HUES48 (cell line): ENCODE data around the gene FCHSD2.
"Not testable (repeated sequence)": the region's sequence is repeated elsewhere in the genome, so short reads cannot be mapped to it uniquely, and the experiment has no call there.

Source experiments
- H3K27ac ChIP-seq: one replicate; pipeline ENCODE4 v1.7.0; 2013; ENCODE audit warnings: low read depth, low read length, inconsistent platforms
- H3K27me3 ChIP-seq: 2 replicates; pipeline ENCODE4 v1.6.1; 2013; ENCODE audit warnings: mild to moderate bottlenecking, low read length; ENCODE audit not compliant: control insufficient read depth, insufficient read depth
- H3K36me3 ChIP-seq: 2 replicates; pipeline ENCODE4 v1.6.1; 2013; ENCODE audit warnings: low read length; ENCODE audit not compliant: control insufficient read depth, insufficient read depth
- H3K4me1 ChIP-seq: 2 replicates; pipeline ENCODE4 v1.6.1; 2013; ENCODE audit warnings: mild to moderate bottlenecking, low read length; ENCODE audit not compliant: control insufficient read depth, insufficient read depth
- H3K4me3 ChIP-seq: 2 replicates; pipeline ENCODE4 v1.5.1; 2013; ENCODE audit warnings: mild to moderate bottlenecking, low read depth, low read length
- H3K9ac ChIP-seq: 2 replicates; pipeline ENCODE4 v1.6.1; 2013; ENCODE audit warnings: mild to moderate bottlenecking, low read depth, low read length, moderate library complexity
- H3K9me3 ChIP-seq: 2 replicates; pipeline ENCODE4 v1.6.1; 2013; ENCODE audit warnings: low read length; ENCODE audit not compliant: control insufficient read depth, insufficient read depth

Gene FCHSD2

GRCh38 chr11:73085189-73085875 is 56.8 kb downstream of the FCHSD2 start:
- H3K9ac ChIP-seq = no peak overlapping the region
- no peak overlapping the region for H3K4me3 ChIP-seq
- H3K27me3 ChIP-seq = no peaks in the 10 kb centered on the region
- H3K27ac ChIP-seq = no peak overlapping the region
- H3K9me3 ChIP-seq = no peaks in the 10 kb centered on the region
- no peaks in the 10 kb centered on the region for H3K4me1 ChIP-seq
- no peaks in the 10 kb centered on the region for H3K36me3 ChIP-seq

- H3K27ac ChIP-seq = no peak overlapping the region
- no peaks in the 10 kb centered on the region for H3K36me3 ChIP-seq
- no peak overlapping the region for H3K9ac ChIP-seq
- 0 out of 2 replicates have a peak, but pooled peaks cover 7% of the 10 kb centered on the region for H3K9me3 ChIP-seq
- no peak overlapping the region for H3K4me3 ChIP-seq
- H3K4me1 ChIP-seq = no peaks in the 10 kb centered on the region
- no peaks in the 10 kb centered on the region for H3K27me3 ChIP-seq
These were observed 63.5 kb downstream of the FCHSD2 start for GRCh38 chr11:73078631-73079030.

DNA sequence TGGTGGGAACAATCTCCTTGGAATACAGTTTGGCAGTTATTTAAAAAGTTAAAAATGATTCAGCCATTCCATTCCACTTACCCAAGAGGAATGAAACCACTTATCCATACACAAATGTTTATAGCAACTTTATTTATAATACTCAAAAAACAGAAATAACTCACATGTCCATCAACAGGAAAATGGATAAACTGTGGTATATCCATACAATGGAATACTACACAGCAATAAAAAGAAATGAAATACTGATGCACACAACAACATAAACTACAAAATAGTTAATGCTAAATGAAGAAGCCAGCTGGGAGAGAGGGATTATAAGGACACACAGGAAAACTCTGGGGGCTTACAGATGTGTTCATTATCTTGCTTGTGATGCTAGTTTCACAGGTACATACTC is 64.7 kb downstream of the FCHSD2 start:
- Histone ChIP-seq H3K36me3 (no peaks in the 10 kb centered on the region), H3K4me3 (no peak overlapping the region), H3K27ac (no peak overlapping the region), H3K9me3 (0 out of 2 replicates have a peak, but pooled peaks cover 7% of the 10 kb centered on the region), H3K4me1 (no peaks in the 10 kb centered on the region), H3K27me3 (no peaks in the 10 kb centered on the region), H3K9ac (no peak overlapping the region)

- no peak overlapping the region for H3K9ac ChIP-seq
- no peak overlapping the region for H3K4me3 ChIP-seq
- H3K27me3 ChIP-seq = no peaks in the 10 kb centered on the region
- 0 out of 2 replicates have a peak, but pooled peaks cover 7% of the 10 kb centered on the region for H3K9me3 ChIP-seq
- no peaks in the 10 kb centered on the region for H3K4me1 ChIP-seq
- H3K27ac ChIP-seq = no peak overlapping the region
- H3K36me3 ChIP-seq = no peaks in the 10 kb centered on the region
These were observed 67.8 kb downstream of the FCHSD2 start for GRCh38 chr11:73074319-73074718.

DNA sequence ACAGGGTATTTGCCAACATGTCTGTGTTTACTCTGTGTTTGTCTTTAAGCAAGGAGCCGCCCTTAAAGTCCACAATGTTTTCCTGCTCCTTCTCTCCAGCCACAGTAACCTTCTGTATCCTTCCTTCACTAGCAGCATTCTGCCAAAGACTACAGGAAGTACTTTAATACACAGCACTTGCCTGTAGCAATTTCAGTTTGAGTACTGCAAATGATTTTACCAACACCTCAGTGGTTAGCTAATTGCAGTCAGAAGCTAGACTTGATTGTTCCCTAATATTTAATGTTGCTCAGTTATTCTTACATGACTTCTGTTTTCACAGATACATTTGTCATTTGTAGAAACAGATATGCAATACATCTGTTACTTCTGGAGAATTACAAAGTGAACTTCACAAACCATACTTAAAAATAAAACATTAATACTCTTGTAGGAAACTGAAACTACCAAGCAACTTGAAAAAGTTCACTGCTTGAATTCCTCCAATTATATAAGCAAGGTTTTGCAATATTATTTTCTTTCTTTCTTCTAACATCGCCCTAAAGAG is 69.1 kb downstream of the FCHSD2 start:
- Histone ChIP-seq H3K4me1 (no peaks in the 10 kb centered on the region), H3K27me3 (no peaks in the 10 kb centered on the region), H3K36me3 (no peaks in the 10 kb centered on the region), H3K27ac (no peak overlapping the region), H3K9ac (no peak overlapping the region), H3K9me3 (0 out of 2 replicates have a peak, but pooled peaks cover 7% of the 10 kb centered on the region), H3K4me3 (no peak overlapping the region)

GRCh38 chr11:73070653-73071052 is 71.5 kb downstream of the FCHSD2 start:
- Histone ChIP-seq H3K9me3 (no peaks in the 10 kb centered on the region), H3K4me3 (no peak overlapping the region), H3K9ac (no peak overlapping the region), H3K36me3 (no peaks in the 10 kb centered on the region), H3K27me3 (no peaks in the 10 kb centered on the region), H3K4me1 (no peaks in the 10 kb centered on the region), H3K27ac (no peak overlapping the region)

- H3K9me3 ChIP-seq, H3K27ac ChIP-seq, H3K36me3 ChIP-seq, H3K4me1 ChIP-seq, H3K27me3 ChIP-seq, H3K4me3 ChIP-seq, H3K9ac ChIP-seq: not testable (repeated sequence)
These were observed 80.2 kb downstream of the FCHSD2 start for GRCh38 chr11:73061857-73062424.

DNA sequence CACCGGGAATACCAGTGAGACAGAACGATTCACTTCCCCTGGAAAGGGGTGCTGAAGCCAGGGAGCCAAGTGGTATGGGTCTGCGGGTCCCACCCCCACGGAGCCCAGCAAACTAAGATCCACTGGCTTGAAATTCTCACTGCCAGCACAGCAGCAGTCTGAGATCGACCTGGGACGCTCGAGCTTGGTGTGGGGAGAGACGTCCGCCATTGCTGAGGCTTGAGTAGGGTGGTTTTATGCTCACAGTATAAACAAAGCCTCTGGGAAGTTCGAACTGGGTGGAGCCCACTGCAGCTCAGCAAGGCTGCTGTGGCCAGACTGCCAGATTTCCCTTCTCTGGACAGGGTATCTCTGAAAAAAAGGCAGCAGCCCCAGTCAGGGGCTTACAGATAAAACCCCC is 80.7 kb downstream of the FCHSD2 start:
- H3K4me3 ChIP-seq = not testable (repeated sequence)

DNA sequence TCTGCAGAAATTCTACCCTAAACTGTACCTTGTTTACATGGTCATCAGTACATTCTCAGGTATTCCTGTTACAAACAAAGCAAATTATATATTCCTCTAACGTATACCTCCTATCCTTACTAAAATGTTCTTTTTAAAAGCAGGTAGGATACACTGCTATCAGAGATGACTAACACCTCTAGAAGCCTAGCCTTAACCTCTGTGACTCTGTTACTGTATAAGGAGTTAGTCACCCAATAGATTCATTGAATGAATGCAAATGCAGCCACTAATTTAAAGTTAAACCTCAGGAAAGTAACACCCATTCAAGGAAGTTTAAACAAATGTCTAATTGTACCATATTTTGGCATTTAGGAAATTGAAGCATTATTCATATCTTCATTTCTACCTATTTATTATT is 82.2 kb downstream of the FCHSD2 start:
- Histone ChIP-seq H3K27ac (no peak overlapping the region), H3K9ac (no peak overlapping the region), H3K4me3 (no peak overlapping the region), H3K4me1 (peaks cover 4% of the 10 kb centered on the region), H3K9me3 (no peaks in the 10 kb centered on the region), H3K36me3 (no peaks in the 10 kb centered on the region), H3K27me3 (no peaks in the 10 kb centered on the region)

More for the DNA sequence above, 80.7 kb downstream of the FCHSD2 start:
- not testable (repeated sequence) for H3K36me3 ChIP-seq, H3K9ac ChIP-seq, H3K4me1 ChIP-seq, H3K9me3 ChIP-seq, H3K27ac ChIP-seq, H3K27me3 ChIP-seq

DNA sequence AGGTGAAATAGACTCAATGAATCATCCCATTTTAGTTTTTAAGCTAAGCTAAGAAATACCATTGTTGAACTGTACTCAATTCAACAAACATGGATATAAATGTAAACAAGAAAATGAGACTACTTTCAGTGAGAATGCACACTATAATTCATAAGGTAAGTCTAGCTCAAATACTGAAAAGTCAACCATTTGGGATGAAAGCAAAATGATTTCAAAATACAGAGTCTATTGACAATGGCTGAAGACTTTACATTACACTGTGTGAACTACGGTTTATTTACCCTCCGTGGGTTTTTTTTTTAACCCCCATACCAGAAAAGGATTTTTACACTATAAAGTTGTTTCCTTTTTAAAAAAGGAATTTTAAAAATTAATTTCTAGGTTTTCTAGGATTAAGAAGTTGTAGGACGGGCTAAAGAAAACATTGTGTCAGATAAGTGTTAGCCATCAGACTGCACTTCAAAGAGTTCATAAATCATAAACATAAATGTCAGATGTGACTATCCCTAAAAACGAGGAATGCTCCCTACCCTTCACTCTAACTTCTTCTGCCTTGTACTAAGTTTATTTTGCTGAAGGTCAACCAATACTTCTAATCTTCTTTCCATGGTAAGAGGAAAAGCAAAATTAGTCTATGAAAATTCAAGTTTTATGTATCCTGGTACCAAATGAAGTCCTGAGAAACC is 83.0 kb downstream of the FCHSD2 start:
- no peak overlapping the region for H3K9ac ChIP-seq
- no peaks in the 10 kb centered on the region for H3K9me3 ChIP-seq
- no peaks in the 10 kb centered on the region for H3K36me3 ChIP-seq
- H3K27ac ChIP-seq = no peak overlapping the region
- H3K4me3 ChIP-seq = no peak overlapping the region
- peaks cover 4% of the 10 kb centered on the region for H3K4me1 ChIP-seq
- H3K27me3 ChIP-seq = no peaks in the 10 kb centered on the region
